SK-N-SH (cell line): ENCODE measurements around the gene NKX6-2. TPM values are rescaled to one million over a fixed set of nuclear protein-coding genes. Genes with fewer than 3 reads are reported as not detected.

Experiments used
- CTCF ChIA-PET: fragments of 300-600, 350-600 bp; formaldehyde crosslinking; extraction: SDS; loops from one replicate; lab custom pipeline; 2021; lab: Yijun Ruan, JAX
- POLR2A ChIA-PET: fragments of 350-600 bp; sonication (Branson Sonifier 250); formaldehyde crosslinking; extraction: SDS; loops from one replicate; lab custom pipeline; 2020; ENCODE audit warnings: antibody characterized with exemption, inconsistent platforms; lab: Yijun Ruan, JAX
- DNase-seq: peaks from one replicate; pipeline ENCODE4 v3.0.0; 2012
- H2AFZ ChIP-seq: fragments of 200-600 bp; sonication (generic); 2 replicates; pipeline ENCODE4 v1.8.1; 2016; ENCODE audit warnings: antibody characterized with exemption, mild to moderate bottlenecking, low read depth
- H3F3A ChIP-seq: fragments of 200-600 bp; sonication (generic); replicated peaks from 2 replicates; pipeline ENCODE3; 2016; ENCODE audit warnings: antibody characterized with exemption, mild to moderate bottlenecking; ENCODE audit not compliant: insufficient read depth
- H3K27ac ChIP-seq, 2 experiments: fragments of 200-500 bp in 1 of 2; fragments of 200-600 bp in 1 of 2; sonication (Bioruptor generic) in 1 of 2; sonication (generic), shearing (Covaris generic) in 1 of 2; 2 replicates each; pipeline versions ENCODE4 v1.5.1 to v1.6.1; 2014 to 2016; ENCODE audit warnings: low read depth in 2 of 2, inconsistent platforms in 1 of 2, low read length in 1 of 2, mild to moderate bottlenecking in 1 of 2, mixed read lengths in 1 of 2
- H3K27me3 ChIP-seq: fragments of 200-600 bp; sonication (generic), shearing (Covaris generic); 2 replicates; pipeline ENCODE4 v1.6.1; 2016; ENCODE audit warnings: mixed run types; ENCODE audit not compliant: insufficient read depth
- H3K36me3 ChIP-seq, 2 experiments: fragments of 200-500 bp in 1 of 2; fragments of 200-600 bp in 1 of 2; sonication (Bioruptor generic) in 1 of 2; sonication (generic) in 1 of 2; replicated peaks in 1 of 2; 2 replicates each; pipeline versions ENCODE3 to v1.5.1; 2014 to 2016; ENCODE audit warnings: low read length in 1 of 2, mild to moderate bottlenecking in 1 of 2; ENCODE audit not compliant: insufficient read depth in 2 of 2, control insufficient read depth in 1 of 2
- H3K4me1 ChIP-seq, 2 experiments: fragments of 200-500 bp in 1 of 2; fragments of 200-600 bp in 1 of 2; sonication (Bioruptor generic) in 1 of 2; sonication (generic), shearing (Covaris generic) in 1 of 2; 2 replicates each; pipeline versions ENCODE4 v1.5.1 to v1.6.1; 2014 to 2016; ENCODE audit warnings: low read depth in 1 of 2, low read length in 1 of 2, mixed run types in 1 of 2; ENCODE audit not compliant: insufficient read depth in 2 of 2, control insufficient read depth in 1 of 2
- H3K4me2 ChIP-seq: fragments of 200-600 bp; sonication (generic), shearing (Covaris generic); 2 replicates; pipeline ENCODE4 v1.6.1; 2017; ENCODE audit warnings: mixed run types
- H3K4me3 ChIP-seq, 2 experiments: fragments of 200-500 bp in 1 of 2; fragments of 200-600 bp in 1 of 2; sonication (Bioruptor generic) in 1 of 2; sonication (generic), shearing (Covaris generic) in 1 of 2; 2 replicates each; pipeline versions ENCODE4 v1.5.1 to v1.8.1; 2014 to 2016; ENCODE audit warnings: low read depth in 2 of 2, inconsistent platforms in 1 of 2, low read length in 1 of 2, mild to moderate bottlenecking in 1 of 2, mixed read lengths in 1 of 2, moderate library complexity in 1 of 2
- H3K79me2 ChIP-seq: fragments of 200-600 bp; sonication (generic); 2 replicates; pipeline ENCODE4 v1.8.1; 2017; ENCODE audit warnings: mild to moderate bottlenecking; ENCODE audit not compliant: insufficient read depth
- H3K9ac ChIP-seq: fragments of 200-600 bp; sonication (generic); 2 replicates; pipeline ENCODE4 v1.6.1; 2017; ENCODE audit warnings: mixed run types
- H3K9me2 ChIP-seq: fragments of 200-600 bp; sonication (generic); 2 replicates; pipeline ENCODE4 v1.6.1; 2017; ENCODE audit warnings: mixed run types
- H3K9me3 ChIP-seq: fragments of 200-600 bp; sonication (generic); 2 replicates; pipeline ENCODE4 v1.6.1; 2017; ENCODE audit warnings: mixed run types, mild to moderate bottlenecking, moderate library complexity
- H4K20me1 ChIP-seq: fragments of 200-600 bp; sonication (generic); 2 replicates; pipeline ENCODE4 v1.6.1; 2017; ENCODE audit warnings: mild to moderate bottlenecking, mixed run types; ENCODE audit not compliant: insufficient read depth
- CHD2 ChIP-seq: fragments of 150-350 bp; IDR thresholded peaks from 2 replicates; pipeline ENCODE4 v1.6.1; 2018; ENCODE audit warnings: low read length; ENCODE audit not compliant: partially characterized antibody
- EZH2phosphoT487 ChIP-seq: fragments of 200-600 bp; sonication (generic); IDR thresholded peaks from 2 replicates; pipeline ENCODE4 v1.6.1; 2017; ENCODE audit warnings: low read depth, mixed run types, mild to moderate bottlenecking, antibody characterized with exemption, moderate library complexity, borderline replicate concordance
- FOXJ3 ChIP-seq: sonication (generic); formaldehyde crosslinking; IDR thresholded peaks from 2 replicates; pipeline ENCODE4 v1.5.1; 2020; ENCODE audit warnings: mild to moderate bottlenecking, missing genetic modification reagents
- FOXM1 ChIP-seq: IDR thresholded peaks from 2 replicates; pipeline ENCODE4 v1.4.0; 2012; ENCODE audit warnings: low read depth, mild to moderate bottlenecking
- GABPA ChIP-seq: IDR thresholded peaks from 2 replicates; pipeline ENCODE4 v1.4.0; 2012; ENCODE audit warnings: low read depth, mild to moderate bottlenecking
- GATA2 ChIP-seq: sonication (generic); formaldehyde crosslinking; IDR thresholded peaks from 2 replicates; pipeline ENCODE4 v1.5.0; 2020; ENCODE audit warnings: mild to moderate bottlenecking, missing genetic modification reagents
- JUND ChIP-seq: IDR thresholded peaks from 2 replicates; pipeline ENCODE4 v1.4.0; 2012
- MXI1 ChIP-seq: IDR thresholded peaks from 2 replicates; pipeline ENCODE4 v1.6.1; 2012; ENCODE audit warnings: mild to moderate bottlenecking, low read depth, low read length, improper control_type of control experiment
- NRF1 ChIP-seq: IDR thresholded peaks from 2 replicates; pipeline ENCODE4 v1.6.1; 2012; ENCODE audit warnings: low read depth, mild to moderate bottlenecking, low read length
- SMC3 ChIP-seq: IDR thresholded peaks from 2 replicates; pipeline ENCODE4 v1.6.1; 2012; ENCODE audit warnings: low read depth, low read length, improper control_type of control experiment
- TAF1 ChIP-seq: IDR thresholded peaks from 2 replicates; pipeline ENCODE4 v1.6.1; 2012; ENCODE audit warnings: low read depth, mild to moderate bottlenecking, low read length, moderate library complexity, borderline replicate concordance
- YY1 ChIP-seq: IDR thresholded peaks from 2 replicates; pipeline ENCODE4 v1.4.0; 2012; ENCODE audit warnings: low read depth, mild to moderate bottlenecking
- WGBS: methylation state at CpG from one replicate; pipeline ENCODE4 v1.1.6; 2017; ENCODE audit warnings: low lambda C conversion rate; 5-methylcytosine and 5-hydroxymethylcytosine counted together
- polyA plus RNA-seq, 3 experiments: library from polyadenylated mRNA; depleted of rRNA; stranded (reverse); fragments of >200 nt; gene quantifications; 2 replicates each; pipeline ENCODE4 v1.2.3, GENCODE V29; 2012
- TF ChIP-seq, protein P1 (sequence below): fragments of 150-350 bp; IDR thresholded peaks from 2 replicates; pipeline ENCODE4 v1.6.1; 2016; ENCODE audit warnings: mild to moderate bottlenecking, low read depth, low read length
- TF ChIP-seq, protein P2 (sequence below): IDR thresholded peaks from 2 replicates; pipeline ENCODE4 v1.6.1; 2012; ENCODE audit warnings: mild to moderate bottlenecking, low read depth, low read length, moderate library complexity
- TF ChIP-seq, protein P3 (sequence below): IDR thresholded peaks from 2 replicates; pipeline ENCODE4 v1.4.0; 2012; ENCODE audit warnings: low read depth

The NKX6-2 gene
- polyA plus RNA-seq, 1 of the 3 experiments (the other 2 are of a cell fraction) = not detected

DNA sequence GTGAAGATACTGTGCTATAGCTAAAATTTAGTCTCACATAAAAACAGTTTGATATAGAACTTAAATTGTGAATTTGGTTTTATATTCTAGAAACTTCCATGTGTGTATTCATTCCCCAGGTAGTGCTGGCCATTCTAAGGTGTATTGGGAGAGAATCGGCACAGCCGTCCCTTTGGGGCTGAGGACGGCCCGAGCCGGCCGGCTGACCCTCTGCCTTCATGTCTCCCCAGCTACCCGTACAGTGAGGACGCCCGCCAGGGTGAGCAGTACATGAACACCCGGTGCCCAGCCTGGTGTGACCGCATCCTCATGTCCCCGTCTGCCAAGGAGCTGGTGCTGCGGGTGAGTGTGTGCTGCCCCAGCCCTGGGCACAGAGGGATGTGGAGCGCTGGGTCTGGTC, 8.5 kb downstream of the NKX6-2 start:
- H3K4me2 ChIP-seq = no peak overlapping the region
- no peak overlapping the region for H3K4me3 ChIP-seq
- H3K4me1 ChIP-seq = no peaks in the 10 kb centered on the region; a peak in 1 of 4 replicates
- no peak for DNase-seq
- H4K20me1 ChIP-seq = no peaks in the 10 kb centered on the region
- ChIA-PET CTCF (no interaction called here), POLR2A (no interaction called here)
- no peaks in the 10 kb centered on the region for H3K36me3 ChIP-seq
- H2AFZ ChIP-seq = no peak overlapping the region
- H3F3A ChIP-seq = no peaks in the 10 kb centered on the region
- H3K27me3 ChIP-seq = no peaks in the 10 kb centered on the region
- 97% methylated on average over 9 of the region's 14 CpGs for WGBS
- H3K9me3 ChIP-seq = no peaks in the 10 kb centered on the region
- H3K79me2 ChIP-seq = no peaks in the 10 kb centered on the region
- H3K9ac ChIP-seq = no peak overlapping the region
- H3K27ac ChIP-seq = no peak overlapping the region
- TF ChIP-seq, protein P1, sequence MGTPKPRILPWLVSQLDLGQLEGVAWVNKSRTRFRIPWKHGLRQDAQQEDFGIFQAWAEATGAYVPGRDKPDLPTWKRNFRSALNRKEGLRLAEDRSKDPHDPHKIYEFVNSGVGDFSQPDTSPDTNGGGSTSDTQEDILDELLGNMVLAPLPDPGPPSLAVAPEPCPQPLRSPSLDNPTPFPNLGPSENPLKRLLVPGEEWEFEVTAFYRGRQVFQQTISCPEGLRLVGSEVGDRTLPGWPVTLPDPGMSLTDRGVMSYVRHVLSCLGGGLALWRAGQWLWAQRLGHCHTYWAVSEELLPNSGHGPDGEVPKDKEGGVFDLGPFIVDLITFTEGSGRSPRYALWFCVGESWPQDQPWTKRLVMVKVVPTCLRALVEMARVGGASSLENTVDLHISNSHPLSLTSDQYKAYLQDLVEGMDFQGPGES = no peak
- TF ChIP-seq GABPA (no peak), YY1 (no peak), NRF1 (no peak), MXI1 (no peak), EZH2phosphoT487 (no peak), CHD2 (no peak), JUND (no peak), FOXJ3 (CRISPR knock-in tag) (no peak), FOXM1 (no peak), SMC3 (no peak), GATA2 (no peak), TAF1 (no peak)
- TF ChIP-seq, protein P2, sequence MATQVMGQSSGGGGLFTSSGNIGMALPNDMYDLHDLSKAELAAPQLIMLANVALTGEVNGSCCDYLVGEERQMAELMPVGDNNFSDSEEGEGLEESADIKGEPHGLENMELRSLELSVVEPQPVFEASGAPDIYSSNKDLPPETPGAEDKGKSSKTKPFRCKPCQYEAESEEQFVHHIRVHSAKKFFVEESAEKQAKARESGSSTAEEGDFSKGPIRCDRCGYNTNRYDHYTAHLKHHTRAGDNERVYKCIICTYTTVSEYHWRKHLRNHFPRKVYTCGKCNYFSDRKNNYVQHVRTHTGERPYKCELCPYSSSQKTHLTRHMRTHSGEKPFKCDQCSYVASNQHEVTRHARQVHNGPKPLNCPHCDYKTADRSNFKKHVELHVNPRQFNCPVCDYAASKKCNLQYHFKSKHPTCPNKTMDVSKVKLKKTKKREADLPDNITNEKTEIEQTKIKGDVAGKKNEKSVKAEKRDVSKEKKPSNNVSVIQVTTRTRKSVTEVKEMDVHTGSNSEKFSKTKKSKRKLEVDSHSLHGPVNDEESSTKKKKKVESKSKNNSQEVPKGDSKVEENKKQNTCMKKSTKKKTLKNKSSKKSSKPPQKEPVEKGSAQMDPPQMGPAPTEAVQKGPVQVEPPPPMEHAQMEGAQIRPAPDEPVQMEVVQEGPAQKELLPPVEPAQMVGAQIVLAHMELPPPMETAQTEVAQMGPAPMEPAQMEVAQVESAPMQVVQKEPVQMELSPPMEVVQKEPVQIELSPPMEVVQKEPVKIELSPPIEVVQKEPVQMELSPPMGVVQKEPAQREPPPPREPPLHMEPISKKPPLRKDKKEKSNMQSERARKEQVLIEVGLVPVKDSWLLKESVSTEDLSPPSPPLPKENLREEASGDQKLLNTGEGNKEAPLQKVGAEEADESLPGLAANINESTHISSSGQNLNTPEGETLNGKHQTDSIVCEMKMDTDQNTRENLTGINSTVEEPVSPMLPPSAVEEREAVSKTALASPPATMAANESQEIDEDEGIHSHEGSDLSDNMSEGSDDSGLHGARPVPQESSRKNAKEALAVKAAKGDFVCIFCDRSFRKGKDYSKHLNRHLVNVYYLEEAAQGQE = no peak
- TF ChIP-seq, protein P3, sequence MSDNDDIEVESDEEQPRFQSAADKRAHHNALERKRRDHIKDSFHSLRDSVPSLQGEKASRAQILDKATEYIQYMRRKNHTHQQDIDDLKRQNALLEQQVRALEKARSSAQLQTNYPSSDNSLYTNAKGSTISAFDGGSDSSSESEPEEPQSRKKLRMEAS = no peak
- H3K9me2 ChIP-seq = no peaks in the 10 kb centered on the region
